ENCODE data around the gene PKM.
A peak's percentile ranks its signal among the peaks of the same experiment; 100 is the strongest.

Gene PKM

DNA sequence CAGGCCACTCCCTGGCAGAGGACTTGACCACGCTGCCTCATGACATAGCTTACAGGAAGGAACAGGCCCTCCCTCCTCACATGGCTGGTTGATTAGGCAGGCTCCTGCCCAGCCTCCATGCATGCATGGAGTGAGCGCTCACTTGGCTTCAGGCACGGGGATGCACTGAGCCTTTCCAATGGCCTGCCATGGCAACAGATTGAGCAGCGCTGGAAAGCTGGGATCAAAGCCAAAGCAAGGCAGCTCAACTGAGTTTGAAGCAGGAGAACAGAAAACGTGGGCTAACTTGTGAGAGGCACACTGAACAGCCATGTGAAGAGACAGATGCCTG, 27.5 kb downstream of the PKM start:
- H3K36me3 ChIP-seq (ENCODE audit: insufficient read depth): peaks cover 49% of the 10 kb centered on the region; the same call in 1 of the 2 replicates
- no peaks in the 10 kb centered on the region; the same call in 1 of the 2 replicates for H3K79me2 ChIP-seq (ENCODE audit: insufficient read depth, low read depth)
- no peak overlapping the region for H2AFZ ChIP-seq (ENCODE audit: low read depth)
- 0 out of 2 replicates have a peak, but pooled peaks cover 10% of the 10 kb centered on the region for H4K20me1 ChIP-seq (ENCODE audit: insufficient read depth)
- no peaks in the 10 kb centered on the region for H3K27me3 ChIP-seq (ENCODE audit: insufficient read depth, low read depth)
- TF ChIP-seq, protein P1, sequence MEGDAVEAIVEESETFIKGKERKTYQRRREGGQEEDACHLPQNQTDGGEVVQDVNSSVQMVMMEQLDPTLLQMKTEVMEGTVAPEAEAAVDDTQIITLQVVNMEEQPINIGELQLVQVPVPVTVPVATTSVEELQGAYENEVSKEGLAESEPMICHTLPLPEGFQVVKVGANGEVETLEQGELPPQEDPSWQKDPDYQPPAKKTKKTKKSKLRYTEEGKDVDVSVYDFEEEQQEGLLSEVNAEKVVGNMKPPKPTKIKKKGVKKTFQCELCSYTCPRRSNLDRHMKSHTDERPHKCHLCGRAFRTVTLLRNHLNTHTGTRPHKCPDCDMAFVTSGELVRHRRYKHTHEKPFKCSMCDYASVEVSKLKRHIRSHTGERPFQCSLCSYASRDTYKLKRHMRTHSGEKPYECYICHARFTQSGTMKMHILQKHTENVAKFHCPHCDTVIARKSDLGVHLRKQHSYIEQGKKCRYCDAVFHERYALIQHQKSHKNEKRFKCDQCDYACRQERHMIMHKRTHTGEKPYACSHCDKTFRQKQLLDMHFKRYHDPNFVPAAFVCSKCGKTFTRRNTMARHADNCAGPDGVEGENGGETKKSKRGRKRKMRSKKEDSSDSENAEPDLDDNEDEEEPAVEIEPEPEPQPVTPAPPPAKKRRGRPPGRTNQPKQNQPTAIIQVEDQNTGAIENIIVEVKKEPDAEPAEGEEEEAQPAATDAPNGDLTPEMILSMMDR (conservative IDR thresholded peaks at IDR 0.05; ENCODE audit: low read depth, low read length): no peak
- H3K4me1 ChIP-seq (ENCODE audit: low read depth, poor library complexity, severe bottlenecking): peaks cover 56% of the 10 kb centered on the region
- no peak overlapping the region; the same call in 1 of the 2 replicates for H3K27ac ChIP-seq
- no peak overlapping the region; the same call in 1 of the 2 replicates for H3K4me2 ChIP-seq
- H3K9ac ChIP-seq: no peak overlapping the region
- H3K4me3 ChIP-seq (IDR thresholded peaks at IDR 0.05; ENCODE audit: insufficient read depth, low read depth, low read length): no peak overlapping the region

DNA sequence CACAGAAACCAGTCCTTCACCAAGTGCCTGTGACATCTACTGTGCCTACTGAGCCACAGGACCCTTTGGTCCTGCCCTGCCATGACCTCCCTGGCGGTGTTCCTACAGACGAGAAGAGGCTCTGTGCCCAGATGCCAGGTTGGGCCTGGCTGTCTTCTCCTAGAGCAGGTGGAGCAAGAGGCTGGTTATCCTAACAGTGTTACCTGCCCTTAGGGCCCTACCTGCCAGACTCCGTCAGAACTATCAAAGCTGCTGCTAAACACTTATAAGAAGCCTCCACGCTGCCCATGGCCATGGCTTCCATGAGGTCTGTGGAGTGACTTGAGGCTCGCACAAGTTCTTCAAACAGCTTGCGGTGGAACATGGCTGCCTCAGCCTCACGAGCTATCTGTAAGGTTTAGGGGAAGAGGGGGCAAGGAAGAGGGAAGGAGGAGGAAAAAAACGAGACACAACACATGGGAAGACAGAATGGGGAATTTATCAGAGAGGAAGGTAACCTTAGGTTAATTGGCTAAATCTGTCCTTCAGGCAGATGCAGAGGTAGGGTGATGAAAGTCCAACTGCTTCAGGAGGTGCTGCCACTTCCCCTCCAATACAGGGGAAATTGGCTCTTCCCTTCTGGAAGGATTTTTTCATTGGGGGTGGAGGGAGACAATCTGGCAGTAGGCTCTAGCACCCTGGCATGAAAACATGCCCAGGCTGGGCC, 28.0 kb downstream of the PKM start:
- H4K20me1 ChIP-seq (ENCODE audit: insufficient read depth): 0 out of 2 replicates have a peak, but pooled peaks cover 10% of the 10 kb centered on the region
- peak overlapping the region; percentile 5; the same call in 1 of the 2 replicates for H3K27ac ChIP-seq
- TF ChIP-seq, protein P1 (conservative IDR thresholded peaks at IDR 0.05; ENCODE audit: low read depth, low read length): no peak
- H3K79me2 ChIP-seq (ENCODE audit: insufficient read depth, low read depth): no peaks in the 10 kb centered on the region; the same call in 1 of the 2 replicates
- H3K4me1 ChIP-seq (ENCODE audit: low read depth, poor library complexity, severe bottlenecking): peaks cover 55% of the 10 kb centered on the region
- no peaks in the 10 kb centered on the region for H3K27me3 ChIP-seq (ENCODE audit: insufficient read depth, low read depth)
- no peak overlapping the region for H3K4me2 ChIP-seq
- H2AFZ ChIP-seq (ENCODE audit: low read depth): no peak overlapping the region
- no peak overlapping the region for H3K9ac ChIP-seq
- H3K4me3 ChIP-seq (IDR thresholded peaks at IDR 0.05; ENCODE audit: insufficient read depth, low read depth, low read length): no peak overlapping the region
- peaks cover 44% of the 10 kb centered on the region; the same call in 1 of the 2 replicates for H3K36me3 ChIP-seq (ENCODE audit: insufficient read depth)

DNA sequence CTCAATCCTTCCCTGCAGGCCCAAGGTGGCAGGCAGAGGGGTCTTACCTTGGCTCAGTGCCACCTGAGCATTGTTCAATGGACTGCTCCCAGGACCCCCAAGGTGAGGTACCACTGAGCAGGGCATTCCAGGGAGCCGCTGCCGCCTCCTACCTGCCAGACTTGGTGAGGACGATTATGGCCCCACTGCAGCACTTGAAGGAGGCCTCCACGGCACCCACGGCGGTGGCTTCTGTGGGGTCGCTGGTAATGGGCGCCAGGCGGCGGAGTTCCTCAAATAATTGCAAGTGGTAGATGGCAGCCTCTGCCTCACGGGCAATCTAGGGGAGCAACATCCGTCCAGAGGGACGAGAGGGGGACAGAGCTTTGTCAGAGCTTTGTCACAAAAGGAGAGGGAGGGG, 28.7 kb downstream of the PKM start:
- no peak overlapping the region; the same call in 1 of the 2 replicates for H3K4me2 ChIP-seq

DNA sequence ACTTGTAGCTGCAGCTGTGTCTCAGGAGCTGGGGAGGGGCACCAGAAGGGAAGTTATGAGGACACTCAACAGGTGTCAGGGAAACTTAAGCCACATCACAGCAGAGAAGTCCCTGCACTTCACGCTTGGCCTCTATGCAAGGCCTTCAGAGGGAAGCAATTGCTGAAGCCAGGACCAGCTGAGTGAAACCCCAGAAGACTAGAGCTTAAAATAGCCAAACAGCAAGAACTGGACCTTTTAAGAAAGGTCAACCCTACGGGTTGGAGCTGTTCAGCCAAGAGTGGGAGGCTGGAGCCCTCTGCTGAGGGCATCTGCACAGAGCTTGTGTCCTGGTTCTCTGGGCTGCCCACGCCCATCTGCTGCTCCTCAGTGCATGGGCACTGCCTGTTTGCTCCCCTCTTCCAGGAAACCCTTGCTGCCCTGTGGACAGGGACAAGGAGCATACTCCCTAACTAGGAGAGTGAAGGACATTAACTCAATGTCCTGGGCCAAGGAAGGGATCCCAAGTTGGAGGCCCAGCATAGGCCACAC, 29.5 kb downstream of the PKM start:
- TF ChIP-seq, protein P1 (conservative IDR thresholded peaks at IDR 0.05; ENCODE audit: low read depth, low read length): no peak
- Histone ChIP-seq H2AFZ (ENCODE audit: low read depth) (no peak overlapping the region), H3K27me3 (ENCODE audit: insufficient read depth, low read depth) (no peaks in the 10 kb centered on the region), H3K27ac (peak overlapping the region; percentile 32; the same call in 1 of the 2 replicates), H3K9ac (no peak overlapping the region), H3K4me2 (peak overlapping the region; percentile 1; the same call in 1 of the 2 replicates), H3K4me1 (ENCODE audit: low read depth, poor library complexity, severe bottlenecking) (peaks cover 55% of the 10 kb centered on the region), H4K20me1 (ENCODE audit: insufficient read depth) (0 out of 2 replicates have a peak, but pooled peaks cover 10% of the 10 kb centered on the region), H3K79me2 (ENCODE audit: insufficient read depth, low read depth) (no peaks in the 10 kb centered on the region; the same call in 1 of the 2 replicates), H3K4me3 (IDR thresholded peaks at IDR 0.05; ENCODE audit: insufficient read depth, low read depth, low read length) (no peak overlapping the region), H3K36me3 (ENCODE audit: insufficient read depth) (peaks cover 36% of the 10 kb centered on the region; the same call in 1 of the 2 replicates)

More for the DNA sequence above, 28.7 kb downstream of the PKM start:
- no peak overlapping the region for H3K4me3 ChIP-seq (IDR thresholded peaks at IDR 0.05; ENCODE audit: insufficient read depth, low read depth, low read length)
- no peaks in the 10 kb centered on the region for H3K27me3 ChIP-seq (ENCODE audit: insufficient read depth, low read depth)
- no peak overlapping the region for H3K9ac ChIP-seq
- H3K27ac ChIP-seq: peak overlapping the region; percentile 32; the same call in 1 of the 2 replicates
- TF ChIP-seq, protein P1 (conservative IDR thresholded peaks at IDR 0.05; ENCODE audit: low read depth, low read length): no peak
- 0 out of 2 replicates have a peak, but pooled peaks cover 10% of the 10 kb centered on the region for H4K20me1 ChIP-seq (ENCODE audit: insufficient read depth)
- peaks cover 38% of the 10 kb centered on the region; the same call in 1 of the 2 replicates for H3K36me3 ChIP-seq (ENCODE audit: insufficient read depth)
- no peaks in the 10 kb centered on the region; the same call in 1 of the 2 replicates for H3K79me2 ChIP-seq (ENCODE audit: insufficient read depth, low read depth)
- H3K4me1 ChIP-seq (ENCODE audit: low read depth, poor library complexity, severe bottlenecking): peaks cover 55% of the 10 kb centered on the region
- H2AFZ ChIP-seq (ENCODE audit: low read depth): no peak overlapping the region

Measured in KMS-11 (cell line).